ENCODE results near the gene NACA.
A peak's percentile ranks its signal among the peaks of the same experiment; 100 is the strongest.
"Not testable (repeated sequence)": the region's sequence is repeated elsewhere in the genome, so short reads cannot be mapped to it uniquely, and the experiment has no call there.

The NACA gene

GRCh38 chr12:56723889-56724700 lies 1.0 kb downstream of the NACA start:
- peak; percentile 28 for DNase-seq

- DNase-seq, result no peak
Measured at GRCh38 chr12:56723352-56723751, 1.7 kb downstream of the NACA start.

GRCh38 chr12:56722832-56723231 lies 2.3 kb downstream of the NACA start:
- DNase-seq, result no peak

GRCh38 chr12:56721721-56722120 lies 3.4 kb downstream of the NACA start:
- DNase-seq, result no peak

GRCh38 chr12:56721216-56721615 lies 3.9 kb downstream of the NACA start:
- DNase-seq, result no peak

GRCh38 chr12:56720731-56721151 lies 4.4 kb downstream of the NACA start:
- no peak for DNase-seq

GRCh38 chr12:56719056-56719455 lies 6.0 kb downstream of the NACA start:
- no peak for DNase-seq

- no peak for DNase-seq
Measured at GRCh38 chr12:56718636-56719035, 6.5 kb downstream of the NACA start.

GRCh38 chr12:56718149-56718548 lies 7.0 kb downstream of the NACA start:
- DNase-seq, result no peak

GRCh38 chr12:56716933-56717880 lies 7.9 kb downstream of the NACA start:
- no peak for DNase-seq

- DNase-seq, result no peak
Measured at GRCh38 chr12:56716458-56716857, 8.6 kb downstream of the NACA start.

- no peak for DNase-seq
Measured at GRCh38 chr12:56715798-56716197, 9.3 kb downstream of the NACA start.

- DNase-seq, result no peak
Measured at GRCh38 chr12:56714431-56714929, 10.6 kb downstream of the NACA start.

GRCh38 chr12:56713345-56713744 lies 11.8 kb downstream of the NACA start:
- DNase-seq, result no peak

- no peak for DNase-seq
Measured at GRCh38 chr12:56709759-56710376, 15.2 kb downstream of the NACA start.

- DNase-seq, result not testable (repeated sequence)
Measured at GRCh38 chr12:56704522-56704921, 20.6 kb downstream of the NACA start.

- DNase-seq, result no peak
Measured at GRCh38 chr12:56699020-56699661, 26.0 kb downstream of the NACA start.

GRCh38 chr12:56695327-56696101 lies 29.6 kb downstream of the NACA start:
- DNase-seq, result no peak

GRCh38 chr12:56694161-56694560 lies 30.9 kb downstream of the NACA start:
- no peak for DNase-seq

GRCh38 chr12:56688846-56689109 lies 36.3 kb downstream of the NACA start:
- DNase-seq, result no peak

GRCh38 chr12:56688129-56688845 lies 36.8 kb downstream of the NACA start, which contains the start of gene PTGES3:
Gene PTGES3, minus strand, starts transcription at chr12:56688284. Its CDS starts 285 bp downstream, at chr12:56687999.
- DNase-seq, result peak; percentile 98

All from CD4-positive, alpha-beta T cell treated with Interleukin-17A for 1 hour (primary cell).